Activated B cell treated with CpG ODN at 0.5 μM for 24 hours (primary cell): ENCODE data around the gene GPX1. TPM values are rescaled to one million over a fixed set of nuclear protein-coding genes. Genes with fewer than 3 reads are reported as not detected.
A peak's percentile ranks its signal among the peaks of the same experiment; 100 is the strongest.

Experiments
- ATAC-seq: fragments of 200-7000 bp; cut with Tn5 transposase; one replicate; pipeline ENCODE4 v1.10.0; 2021; ENCODE audit warnings: low read depth, mild to moderate bottlenecking, moderate library complexity
- CTCF ChIA-PET: fragments of 350-600 bp; sonication (Branson Sonifier 250); formaldehyde crosslinking; loops from one replicate; lab custom pipeline; 2021; ENCODE audit warnings: antibody characterized with exemption; lab: Charles Lee
- POLR2A ChIA-PET: fragments of 350-600 bp; sonication (Branson Sonifier 250); formaldehyde crosslinking; loops from one replicate; lab custom pipeline; 2021; ENCODE audit warnings: antibody characterized with exemption; lab: Charles Lee
- DNase-seq: peaks from one replicate; pipeline ENCODE4 v3.0.0; 2022
- H3K27ac Mint-ChIP-seq: one replicate; pipeline ENCODE4 v1.8.0; 2020; ENCODE audit warnings: mixed read lengths
- H3K27me3 Mint-ChIP-seq: one replicate; pipeline ENCODE4 v1.8.0; 2021; ENCODE audit warnings: mixed read lengths
- H3K36me3 Mint-ChIP-seq: one replicate; pipeline ENCODE4 v1.8.0; 2021; ENCODE audit warnings: low read depth, mixed read lengths
- H3K4me1 Mint-ChIP-seq: one replicate; pipeline ENCODE4 v1.8.0; 2021; ENCODE audit warnings: mixed read lengths
- H3K4me3 Mint-ChIP-seq: one replicate; pipeline ENCODE4 v1.8.0; 2020; ENCODE audit warnings: mild to moderate bottlenecking, mixed read lengths
- H3K9me3 Mint-ChIP-seq: one replicate; pipeline ENCODE4 v1.8.0; 2020; ENCODE audit warnings: mixed read lengths
- CTCF ChIP-seq: fragments of 200-600 bp; IDR thresholded peaks from one replicate; pipeline ENCODE4 v1.8.0; 2022; ENCODE audit warnings: antibody characterized with exemption, mild to moderate bottlenecking
- intact Hi-C: fragments of 100-400 bp; cut with micrococcal nuclease; formaldehyde crosslinking; loops from one replicate; pipeline ENCODE4 v1.15.1; 2024
- total RNA-seq: library from RNA; stranded (reverse); gene quantifications from 2 replicates; pipeline ENCODE4 v1.2.3, GENCODE V29; 2022

The GPX1 gene
- total RNA-seq, 1 donor from 2014 or later = 90.0 TPM

DNA sequence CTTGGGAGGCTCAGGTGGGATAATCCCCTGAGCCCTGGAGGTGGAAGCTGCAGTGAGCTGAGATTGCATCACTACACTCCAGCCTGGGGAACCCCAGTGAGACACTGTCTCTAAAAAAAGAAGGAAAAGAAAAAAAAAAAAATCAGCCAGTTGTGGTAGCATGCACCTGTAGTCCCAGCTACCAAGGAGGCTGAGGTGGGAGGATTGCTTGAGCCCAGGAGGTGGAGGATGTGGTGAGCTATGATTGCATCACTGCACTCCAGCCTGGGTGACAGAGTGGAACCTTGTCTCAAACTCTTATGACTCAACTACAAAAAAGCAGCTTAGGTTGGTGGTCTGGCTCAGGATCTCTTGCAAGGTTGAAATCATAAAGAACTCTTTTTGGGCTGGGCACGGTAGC is 19.3 kb upstream of the GPX1 start:
- Mint-ChIP-seq H3K4me3 (peak overlapping the region; percentile 8), H3K27ac (peak overlapping the region; percentile 63), H3K4me1 (peaks cover 48% of the 10 kb centered on the region), H3K9me3 (no peaks in the 10 kb centered on the region), H3K27me3 (no peaks in the 10 kb centered on the region), H3K36me3 (peaks cover 51% of the 10 kb centered on the region)
- peak; percentile 62 for ATAC-seq
- no peak for DNase-seq
- TF ChIP-seq CTCF = no peak
- ChIA-PET CTCF (no interaction called here), POLR2A (interaction anchor here (0.5 to 2.3 kb wide), 3 partner anchors 9 to 37 kb away, joined by 3 to 9 read pairs (median 8); partner anchors contain the start of genes RHOA and TCTA)
- intact Hi-C loops = no loop called here

DNA sequence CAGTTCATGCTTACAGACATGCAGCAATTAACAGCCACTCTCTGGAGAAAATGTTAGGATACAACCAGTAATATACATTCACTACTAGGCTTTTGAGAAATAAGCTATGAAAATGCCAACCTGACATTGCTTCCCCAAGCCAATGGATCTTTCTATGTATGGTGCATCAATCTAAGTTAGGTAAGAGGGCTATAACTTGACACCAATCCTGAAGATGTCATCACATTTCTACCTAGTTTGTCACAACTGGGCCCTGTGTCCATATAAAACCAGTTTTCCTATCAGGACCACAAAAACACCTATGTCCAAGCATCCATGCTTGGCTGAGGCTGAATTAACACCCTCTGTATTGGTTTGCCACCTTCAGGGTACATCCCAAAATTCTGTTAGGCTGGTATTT is 13.8 kb upstream of the GPX1 start:
- Mint-ChIP-seq H3K9me3 (no peaks in the 10 kb centered on the region), H3K4me1 (peaks cover 20% of the 10 kb centered on the region), H3K36me3 (peaks cover 65% of the 10 kb centered on the region), H3K27ac (no peak overlapping the region), H3K4me3 (no peak overlapping the region), H3K27me3 (no peaks in the 10 kb centered on the region)
- intact Hi-C loops = no loop called here
- DNase-seq (no peak), ATAC-seq (no peak)
- no peak for TF ChIP-seq CTCF
- ChIA-PET CTCF (no interaction called here), POLR2A (interaction anchor here (0.7 kb wide), 1 partner anchor 568 kb away, joined by 4 read pairs; the partner anchor contains the start of gene RBM6)

DNA sequence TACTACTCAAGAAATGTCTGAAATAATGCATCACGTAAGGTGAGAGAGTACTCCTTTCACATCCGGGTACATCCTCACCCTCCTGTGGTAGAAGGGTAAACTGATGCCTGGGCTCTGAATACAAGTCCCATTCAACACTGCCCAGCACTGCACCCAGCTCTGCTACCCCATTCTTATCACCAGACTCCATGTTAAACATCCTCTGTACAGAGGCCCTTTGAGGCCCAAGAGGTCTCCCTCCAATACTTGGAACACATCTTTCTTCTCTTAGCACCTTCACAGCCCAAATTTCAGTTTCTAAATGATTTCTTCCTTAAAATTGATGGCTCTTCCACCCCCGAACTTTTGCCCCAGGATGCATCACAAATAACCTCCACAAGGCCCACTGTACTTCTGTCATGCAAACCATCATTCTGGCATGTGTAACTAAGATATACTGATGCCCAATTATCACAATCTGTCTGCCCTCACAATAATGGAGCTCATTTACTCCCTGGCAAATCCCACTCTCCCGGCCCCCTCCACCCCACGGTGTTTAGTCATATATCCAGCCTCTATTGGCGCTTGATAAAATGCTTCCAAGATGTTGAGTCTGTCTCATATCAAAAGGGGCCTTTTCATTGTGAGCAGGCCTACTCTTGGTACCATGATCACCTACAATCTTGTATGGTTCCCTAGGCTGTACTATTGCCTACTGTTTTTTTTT is 12.6 kb upstream of the GPX1 start:
- ChIA-PET CTCF (interaction anchor here (1.4 kb wide), 1 partner anchor 78 kb away, joined by 4 read pairs; no protein-coding TSS in a partner anchor), POLR2A (interaction anchor here (3.2 kb wide), 1 partner anchor 31 kb away, joined by 10 read pairs; the partner anchor contains the start of gene USP4)
- no peaks in the 10 kb centered on the region for H3K27me3 Mint-ChIP-seq
- H3K36me3 Mint-ChIP-seq = peaks cover 77% of the 10 kb centered on the region
- DNase-seq (no peak), ATAC-seq (no peak)
- H3K27ac Mint-ChIP-seq = peak overlapping the region; percentile 2
- TF ChIP-seq CTCF = no peak
- no peaks in the 10 kb centered on the region for H3K9me3 Mint-ChIP-seq
- H3K4me3 Mint-ChIP-seq = no peak overlapping the region
- intact Hi-C loops = no loop called here
- peaks cover 14% of the 10 kb centered on the region for H3K4me1 Mint-ChIP-seq

DNA sequence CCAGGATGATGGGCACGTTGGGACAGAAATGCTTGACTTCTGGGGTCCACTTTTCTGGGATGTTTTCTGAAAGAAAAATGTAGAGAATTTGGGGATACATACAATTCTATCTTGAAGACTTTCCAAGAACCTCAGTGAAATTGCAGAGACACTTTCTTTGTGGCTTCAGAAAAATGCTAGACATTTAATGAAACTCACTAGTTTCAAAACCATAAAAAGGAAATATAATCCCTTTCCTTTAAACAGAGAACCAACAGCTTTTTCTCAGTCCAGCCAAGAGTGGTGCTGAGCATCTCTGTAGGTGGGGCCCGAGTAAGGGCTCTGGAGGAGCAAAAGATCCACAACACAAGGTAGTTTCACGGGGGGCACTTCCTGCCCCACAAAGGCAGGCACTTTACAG is 4.4 kb upstream of the GPX1 start:
- intact Hi-C loops = no loop called here
- no peak for DNase-seq
- Mint-ChIP-seq H3K27me3 (no peaks in the 10 kb centered on the region), H3K27ac (peak overlapping the region; percentile 37), H3K9me3 (no peaks in the 10 kb centered on the region), H3K4me1 (peaks cover 11% of the 10 kb centered on the region), H3K4me3 (no peak overlapping the region), H3K36me3 (peaks cover 72% of the 10 kb centered on the region)
- POLR2A ChIA-PET = interaction anchor here (1.8 kb wide), 1 partner anchor 17 kb away, joined by 6 read pairs; no protein-coding TSS in a partner anchor
- ATAC-seq = no peak
- TF ChIP-seq CTCF = no peak
- CTCF ChIA-PET = interaction anchor here (0.6 kb wide), 1 partner anchor 23 kb away, joined by 3 read pairs; the partner anchor contains the start of gene USP4

GRCh38 chr3:49359623-49360022 is 1.5 kb upstream of the GPX1 start:
- peaks cover 61% of the 10 kb centered on the region for H3K36me3 Mint-ChIP-seq
- ChIA-PET POLR2A (interaction anchor here (1.3 to 7.0 kb wide), 3 partner anchors 16 to 52 kb away, joined by 11 to 106 read pairs (median 54); partner anchors contain the start of genes RHOA, TCTA and USP4), CTCF (interaction anchor here (0.9 to 1.5 kb wide), 2 partner anchors 10 to 19 kb away, joined by 3 to 11 read pairs; partner anchors contain the start of gene USP4)
- intact Hi-C loops = no loop called here
- H3K4me3 Mint-ChIP-seq = peak overlapping the region; percentile 38
- H3K27ac Mint-ChIP-seq = peak overlapping the region; percentile 53
- no peak for TF ChIP-seq CTCF
- H3K4me1 Mint-ChIP-seq = peaks cover 31% of the 10 kb centered on the region
- DNase-seq = no peak
- no peak for ATAC-seq
- no peaks in the 10 kb centered on the region for H3K27me3 Mint-ChIP-seq
- no peaks in the 10 kb centered on the region for H3K9me3 Mint-ChIP-seq
